GM12865 (cell line): Measurements from ENCODE around the gene PLVAP.
A peak's percentile ranks its signal among the peaks of the same experiment; 100 is the strongest.

ENCODE experiments used
- DNase-seq: peaks from one replicate; pipeline ENCODE4 v3.0.0; 2010; ENCODE audit warnings: low read depth
- H3K4me3 ChIP-seq: 2 replicates; pipeline ENCODE4 v1.5.1; 2011; ENCODE audit warnings: mild to moderate bottlenecking, low read depth, low read length, control low read depth
- CTCF ChIP-seq: IDR thresholded peaks from 2 replicates; pipeline ENCODE4 v1.5.1; 2011; ENCODE audit warnings: low read length, control low read depth, low read depth, inconsistent platforms; ENCODE audit not compliant: insufficient read depth; ENCODE audit errors: missing control alignments

PLVAP gene

GRCh38 chr19:17303940-17304267 lies 73.2 kb downstream of the PLVAP start:
- TF ChIP-seq CTCF, result no peak
- no peak for DNase-seq
- H3K4me3 ChIP-seq, result no peak overlapping the region

- peak; percentile 98 for DNase-seq
- H3K4me3 ChIP-seq, result peak within 1 kb of the TSS; percentile 82
- peak; percentile 36 for TF ChIP-seq CTCF
These were observed 73.8 kb downstream of the PLVAP start, which contains the start of gene ABHD8 for GRCh38 chr19:17303167-17303939. ABHD8 (minus strand) TSS chr19:17303425; CDS start chr19:17301616, 1,809 bp downstream.

DNA sequence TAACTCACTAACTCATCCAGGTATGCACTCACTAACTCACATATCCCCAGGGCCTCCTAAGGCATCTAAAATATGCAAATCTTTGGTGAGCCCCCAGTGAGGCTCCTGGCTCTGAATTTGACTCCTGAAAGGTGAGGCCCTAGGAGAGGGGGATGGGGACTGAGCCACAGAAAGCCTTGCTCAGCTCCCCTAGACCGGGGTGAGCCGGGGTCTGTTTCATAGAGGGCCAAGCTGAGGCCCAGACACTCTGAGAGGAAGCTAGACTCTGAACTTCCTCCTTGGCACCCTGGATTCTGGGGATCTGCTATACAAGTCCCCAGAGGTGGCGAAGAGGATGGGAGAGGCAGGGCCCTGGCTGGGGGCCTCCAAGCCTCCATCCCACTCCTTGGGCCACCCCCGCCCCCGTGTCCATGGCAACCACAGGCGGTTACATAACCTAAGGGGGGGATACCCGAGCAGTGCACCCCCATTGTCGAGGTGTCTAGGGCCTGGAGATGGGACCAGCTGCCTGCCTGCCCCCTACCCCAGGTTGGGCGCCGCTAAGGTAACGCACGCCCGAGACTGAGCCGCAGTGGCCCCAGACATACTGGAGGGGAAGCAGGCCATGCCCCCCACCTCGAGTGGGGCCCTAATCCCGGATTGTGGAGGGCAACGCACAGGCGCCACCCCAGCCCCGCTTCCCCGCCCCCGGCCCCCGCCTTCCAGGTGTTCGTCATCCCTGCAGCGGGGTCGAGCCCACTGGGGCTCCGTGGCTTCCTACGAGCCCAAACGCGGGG lies 74.6 kb downstream of the PLVAP start:
- no peak for TF ChIP-seq CTCF
- peak overlapping the region; percentile 82 for H3K4me3 ChIP-seq
- no peak for DNase-seq
